H9 (cell line): ENCODE measurements around the gene FBXL15. TPM values are rescaled to one million over a fixed set of nuclear protein-coding genes. Genes with fewer than 3 reads are reported as not detected.

Source experiments
- DNase-seq: peaks from one replicate; pipeline ENCODE4 v3.0.0-alpha.2; 2017
- H2AFZ ChIP-seq: one replicate; pipeline ENCODE4 v1.6.1; 2013; ENCODE audit warnings: mild to moderate bottlenecking, low read length, control low read depth, moderate library complexity
- H2AK5ac ChIP-seq: 2 replicates; pipeline ENCODE4 v1.6.1; 2013; ENCODE audit warnings: low read length, control low read depth, mixed read lengths; ENCODE audit not compliant: insufficient read length
- H2BK120ac ChIP-seq: one replicate; pipeline ENCODE4 v1.6.1; 2013; ENCODE audit warnings: low read depth, mild to moderate bottlenecking, low read length, control low read depth, inconsistent platforms; ENCODE audit not compliant: poor library complexity, severe bottlenecking
- H2BK12ac ChIP-seq: 2 replicates; pipeline ENCODE4 v1.6.1; 2013; ENCODE audit warnings: low read length, control low read depth, mixed read lengths, low read depth; ENCODE audit not compliant: insufficient read length
- H2BK15ac ChIP-seq: 2 replicates; pipeline ENCODE4 v1.6.1; 2013; ENCODE audit warnings: low read depth, low read length, control low read depth
- H2BK20ac ChIP-seq: one replicate; pipeline ENCODE4 v1.6.1; 2013; ENCODE audit warnings: low read depth, mild to moderate bottlenecking, low read length, control low read depth, inconsistent platforms; ENCODE audit not compliant: poor library complexity, severe bottlenecking
- H2BK5ac ChIP-seq: 2 replicates; pipeline ENCODE4 v1.6.1; 2013; ENCODE audit warnings: low read length, control low read depth, mixed read lengths; ENCODE audit not compliant: insufficient read length
- H3K14ac ChIP-seq: 2 replicates; pipeline ENCODE4 v1.6.1; 2013; ENCODE audit warnings: low read length, control low read depth; ENCODE audit not compliant: insufficient read depth
- H3K18ac ChIP-seq: 2 replicates; pipeline ENCODE4 v1.6.1; 2013; ENCODE audit warnings: low read depth, mild to moderate bottlenecking, mixed read lengths, low read length, control low read depth; ENCODE audit not compliant: insufficient read length
- H3K23ac ChIP-seq: 2 replicates; pipeline ENCODE4 v1.6.1; 2013; ENCODE audit warnings: low read length, control low read depth, mixed read lengths, low read depth; ENCODE audit not compliant: insufficient read length
- H3K23me2 ChIP-seq: 2 replicates; pipeline ENCODE4 v1.6.1; 2013; ENCODE audit warnings: low read depth, mild to moderate bottlenecking, mixed read lengths, low read length, control low read depth; ENCODE audit not compliant: insufficient read length, poor library complexity, severe bottlenecking
- H3K27ac ChIP-seq: 2 replicates; pipeline ENCODE4 v1.5.1; 2013; ENCODE audit warnings: low read length, control low read depth, mixed read lengths, low read depth; ENCODE audit not compliant: insufficient read length
- H3K27me3 ChIP-seq: 2 replicates; pipeline ENCODE4 v1.6.1; 2013; ENCODE audit warnings: low read length, control low read depth, inconsistent platforms; ENCODE audit not compliant: insufficient read depth
- H3K4ac ChIP-seq: 2 replicates; pipeline ENCODE4 v1.6.1; 2013; ENCODE audit warnings: low read depth, mild to moderate bottlenecking, control low read depth, inconsistent platforms, low read length, moderate library complexity
- H3K4me1 ChIP-seq: 2 replicates; pipeline ENCODE4 v1.6.1; 2013; ENCODE audit warnings: low read length, control low read depth, inconsistent platforms; ENCODE audit not compliant: insufficient read depth
- H3K4me2 ChIP-seq: 2 replicates; pipeline ENCODE4 v1.6.1; 2013; ENCODE audit warnings: low read length, control low read depth, mixed read lengths; ENCODE audit not compliant: insufficient read length, insufficient read depth
- H3K56ac ChIP-seq: 2 replicates; pipeline ENCODE4 v1.6.1; 2013; ENCODE audit warnings: low read depth, mild to moderate bottlenecking, mixed read lengths, low read length, control low read depth; ENCODE audit not compliant: insufficient read length
- H3K79me1 ChIP-seq: 2 replicates; pipeline ENCODE4 v1.6.1; 2013; ENCODE audit warnings: low read depth, mild to moderate bottlenecking, moderate library complexity, low read length, control low read depth, inconsistent platforms; ENCODE audit not compliant: insufficient read depth, poor library complexity, severe bottlenecking
- H3K79me2 ChIP-seq: 2 replicates; pipeline ENCODE4 v1.6.1; 2013; ENCODE audit warnings: low read length, control low read depth, inconsistent platforms; ENCODE audit not compliant: insufficient read depth
- H3K9ac ChIP-seq: 2 replicates; pipeline ENCODE4 v1.6.1; 2013; ENCODE audit warnings: low read length, control low read depth, mixed read lengths; ENCODE audit not compliant: insufficient read length; ENCODE audit errors: extremely low read depth
- H3K9me3 ChIP-seq: one replicate; pipeline ENCODE4 v1.6.1; 2013; ENCODE audit warnings: low read depth, low read length, inconsistent platforms; ENCODE audit not compliant: control insufficient read depth
- H3T11ph ChIP-seq: one replicate; pipeline ENCODE4 v1.6.1; 2013; ENCODE audit warnings: mild to moderate bottlenecking, low read length, control low read depth, inconsistent platforms
- H4K20me1 ChIP-seq: one replicate; pipeline ENCODE4 v1.6.1; 2013; ENCODE audit not compliant: control insufficient read depth, insufficient read length, insufficient read depth
- H4K5ac ChIP-seq: 2 replicates; pipeline ENCODE4 v1.6.1; 2013; ENCODE audit warnings: low read depth, mild to moderate bottlenecking, mixed read lengths, low read length, control low read depth; ENCODE audit not compliant: insufficient read length
- H4K8ac ChIP-seq: replicated peaks from 2 replicates; pipeline ENCODE4 v1.6.1; 2013; ENCODE audit warnings: low read length, control low read depth, mixed read lengths, low read depth; ENCODE audit not compliant: insufficient read length
- H4K91ac ChIP-seq: 2 replicates; pipeline ENCODE4 v1.6.1; 2013; ENCODE audit warnings: low read depth, mild to moderate bottlenecking, moderate library complexity, mixed read lengths, low read length, control low read depth; ENCODE audit not compliant: insufficient read length
- H3K27ac Mint-ChIP-seq, 3 experiments: 2 replicates in 2 of 3; 3 replicates in 1 of 3; pipeline ENCODE4 v1.8.0; 2020 to 2021; ENCODE audit warnings: mixed read lengths in 3 of 3, mild to moderate bottlenecking in 1 of 3, moderate library complexity in 1 of 3
- H3K27me3 Mint-ChIP-seq: 2 replicates; pipeline ENCODE4 v1.8.0; 2021; ENCODE audit warnings: low read depth, mild to moderate bottlenecking, moderate library complexity, mixed read lengths
- H3K36me3 Mint-ChIP-seq, 3 experiments: 2 replicates in 2 of 3; 3 replicates in 1 of 3; pipeline ENCODE4 v1.8.0; 2020 to 2021; ENCODE audit warnings: low read depth in 3 of 3, mixed read lengths in 3 of 3; ENCODE audit not compliant: insufficient read depth in 1 of 3
- H3K4me1 Mint-ChIP-seq, 2 experiments: 2 replicates each; pipeline ENCODE4 v1.8.0; 2020; ENCODE audit warnings: mixed read lengths in 2 of 2
- H3K4me3 Mint-ChIP-seq, 2 experiments: 2 replicates in 1 of 2; 3 replicates in 1 of 2; pipeline ENCODE4 v1.8.0; 2020 to 2021; ENCODE audit warnings: mild to moderate bottlenecking in 2 of 2, mixed read lengths in 2 of 2, moderate library complexity in 1 of 2
- H3K9me3 Mint-ChIP-seq, 2 experiments: 2 replicates in 1 of 2; 3 replicates in 1 of 2; pipeline ENCODE4 v1.8.0; 2020; ENCODE audit warnings: mild to moderate bottlenecking in 2 of 2, mixed read lengths in 2 of 2, moderate library complexity in 1 of 2
- CTCF ChIP-seq: fragments of 200-600 bp; sonication (generic); conservative IDR thresholded peaks from 3 replicates; pipeline ENCODE4 v1.8.0; 2021; ENCODE audit warnings: antibody characterized with exemption, mild to moderate bottlenecking
- WGBS: extraction: QIAGEN DNeasy Blood & Tissue Kit; methylation state at CpG from one replicate; pipeline ENCODE4 v1.1.7; 2013; ENCODE audit warnings: missing lambda C conversion rate, low lambda C conversion rate, mixed read lengths; ENCODE audit not compliant: insufficient read length; ENCODE audit errors: extremely low coverage; 5-methylcytosine and 5-hydroxymethylcytosine counted together
- total RNA-seq: library from RNA; stranded (reverse); gene quantifications from 2 replicates; pipeline ENCODE4 v1.2.1, GENCODE V29; 2021

FBXL15 gene
- total RNA-seq, 1 experiment from 2014 or later: 9.1 TPM

- no peak for DNase-seq
- H3K27ac ChIP-seq: no peak overlapping the region
- no CpG with 5 or more reads among the region's 21 CpGs for WGBS
These were observed 22.2 kb upstream of the FBXL15 start for GRCh38 chr10:102398172-102399020.

More at GRCh38 chr10:102398172-102399020, 22.2 kb upstream of the FBXL15 start:
- no peak overlapping the region for H3K9ac ChIP-seq
- Mint-ChIP-seq H3K27ac (no peak overlapping the region), H3K27me3 (peaks cover 49% of the 10 kb centered on the region), H3K4me1 (peaks cover 17 to 31% of the 10 kb centered on the region in 2 experiments), H3K9me3 (no peaks in the 10 kb centered on the region), H3K4me3 (peak overlapping the region; percentile 47 to 75), H3K36me3 (peaks cover 1 to 31% (median 21%) of the 10 kb centered on the region in 3 experiments; a peak in 5 of 7 replicates)
- no peak overlapping the region for H2BK120ac ChIP-seq
- no peak overlapping the region for H3K4me2 ChIP-seq
- H3K9me3 ChIP-seq: no peaks in the 10 kb centered on the region
- peaks cover 3% of the 10 kb centered on the region; the same call in 1 of the 2 replicates for H3K27me3 ChIP-seq
- H4K20me1 ChIP-seq: peaks cover 4% of the 10 kb centered on the region
- no peak overlapping the region for H3K14ac ChIP-seq
- no peak overlapping the region for H4K5ac ChIP-seq
- no peaks in the 10 kb centered on the region for H3K79me1 ChIP-seq
- no peak overlapping the region for H2BK12ac ChIP-seq
- H3K23me2 ChIP-seq: peaks cover 17% of the 10 kb centered on the region
- no peaks in the 10 kb centered on the region for H3K4me1 ChIP-seq
- no peak overlapping the region for H2AFZ ChIP-seq
- no peak for TF ChIP-seq CTCF
- H3K18ac ChIP-seq: no peak overlapping the region
- H2BK5ac ChIP-seq: no peak overlapping the region
- H3K23ac ChIP-seq: no peak overlapping the region
- no peak overlapping the region for H3K56ac ChIP-seq
- no peaks in the 10 kb centered on the region for H3K79me2 ChIP-seq
- no peak overlapping the region for H2BK20ac ChIP-seq
- H2AK5ac ChIP-seq: no peak overlapping the region
- H2BK15ac ChIP-seq: no peak overlapping the region
- H4K8ac ChIP-seq: no peak overlapping the region
- H3K4ac ChIP-seq: no peak overlapping the region
- no peak overlapping the region for H3T11ph ChIP-seq
- H4K91ac ChIP-seq: no peak overlapping the region
